ENCODE measurements around the gene CD300LG.
A peak's percentile ranks its signal among the peaks of the same experiment; 100 is the strongest.

Gene CD300LG

GRCh38 chr17:43877031-43877430, 30.1 kb downstream of the CD300LG start:
- TF ChIP-seq CTCF (IDR thresholded peaks at IDR 0.05; ENCODE audit: insufficient read depth, low read depth, low read length, missing control alignments) = no peak
- no peak for DNase-seq (ENCODE audit: low read depth)
- no peak overlapping the region for H3K4me3 ChIP-seq (ENCODE audit: low read length)

GRCh38 chr17:43877451-43878155, 30.6 kb downstream of the CD300LG start:
- no peak overlapping the region for H3K4me3 ChIP-seq (ENCODE audit: low read length)
- DNase-seq (ENCODE audit: low read depth) = no peak
- TF ChIP-seq CTCF (IDR thresholded peaks at IDR 0.05; ENCODE audit: insufficient read depth, low read depth, low read length, missing control alignments) = no peak

- H3K4me3 ChIP-seq (ENCODE audit: low read length) = no peak overlapping the region
- TF ChIP-seq CTCF (IDR thresholded peaks at IDR 0.05; ENCODE audit: insufficient read depth, low read depth, low read length, missing control alignments) = peak; percentile 97
- peak; percentile 85 for DNase-seq (ENCODE audit: low read depth)
Measured at GRCh38 chr17:43878260-43879175, 31.5 kb downstream of the CD300LG start.

DNA sequence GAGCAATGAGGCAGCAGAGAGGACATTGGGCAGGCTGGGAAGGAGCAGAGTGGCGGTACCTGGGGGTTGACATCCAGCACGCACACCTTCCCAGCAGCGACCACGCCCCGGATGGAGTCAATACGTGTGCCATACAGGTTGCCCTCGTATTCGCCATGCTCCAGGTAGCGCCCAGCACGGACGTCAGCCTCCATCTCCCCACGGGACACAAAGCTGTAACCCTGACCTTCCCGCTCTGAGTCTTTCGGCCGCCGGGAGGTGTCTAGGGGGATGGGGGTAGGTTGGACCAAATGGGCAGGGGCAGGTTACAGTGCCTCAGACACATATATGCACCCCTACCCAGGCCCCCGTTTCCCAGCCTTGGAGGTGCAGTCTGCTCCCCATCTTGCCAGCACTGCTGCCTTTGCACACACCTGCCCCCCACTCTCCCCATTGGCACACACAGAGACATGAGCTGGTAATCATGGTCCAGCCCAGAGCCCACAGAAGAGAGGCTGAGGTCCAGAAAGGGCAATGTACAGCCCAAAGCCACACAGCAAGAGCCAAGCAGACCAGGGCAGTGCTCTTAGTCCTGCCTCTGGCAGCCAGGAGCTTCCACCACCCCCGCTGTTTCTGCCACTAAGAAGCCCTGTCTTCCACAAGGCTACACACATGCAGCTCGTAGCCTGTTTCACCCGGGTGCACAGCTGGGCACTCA, 32.9 kb downstream of the CD300LG start:
- no peak for DNase-seq (ENCODE audit: low read depth)
- TF ChIP-seq CTCF (IDR thresholded peaks at IDR 0.05; ENCODE audit: insufficient read depth, low read depth, low read length, missing control alignments) = no peak
- no peak overlapping the region for H3K4me3 ChIP-seq (ENCODE audit: low read length)

- TF ChIP-seq CTCF (IDR thresholded peaks at IDR 0.05; ENCODE audit: insufficient read depth, low read depth, low read length, missing control alignments) = peak; percentile 82
- no peak overlapping the region for H3K4me3 ChIP-seq (ENCODE audit: low read length)
- peak; percentile 51 for DNase-seq (ENCODE audit: low read depth)
Measured at GRCh38 chr17:43880420-43880991, 33.5 kb downstream of the CD300LG start.

DNA sequence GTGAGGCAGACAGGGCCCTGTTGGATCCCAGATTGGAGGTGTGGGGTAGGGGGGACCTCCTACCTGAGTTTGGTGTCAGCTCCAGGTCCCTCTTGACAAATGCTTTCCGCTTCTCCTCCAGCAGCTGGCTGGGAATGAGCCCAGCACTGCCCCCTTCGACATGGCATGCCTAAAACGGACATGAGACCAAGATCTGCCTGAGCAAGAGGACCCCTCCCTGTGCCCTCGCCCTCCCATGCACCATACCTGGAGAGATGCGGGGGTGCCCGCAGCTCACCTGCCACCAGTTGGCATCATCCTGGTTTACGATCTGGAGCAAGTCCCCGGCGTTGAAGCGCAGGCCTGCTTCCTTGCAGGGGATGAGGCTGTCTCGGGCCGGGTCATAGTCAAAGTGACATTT, 34.2 kb downstream of the CD300LG start:
- DNase-seq (ENCODE audit: low read depth) = no peak
- no peak overlapping the region for H3K4me3 ChIP-seq (ENCODE audit: low read length)
- no peak for TF ChIP-seq CTCF (IDR thresholded peaks at IDR 0.05; ENCODE audit: insufficient read depth, low read depth, low read length, missing control alignments)

All from epithelial cell of esophagus (primary cell).